HFF-Myc (cell line): ENCODE measurements around the gene TESK2.

Experiments
- DNase-seq: peaks from one replicate; pipeline ENCODE4 v3.0.0-alpha.2; 2011; ENCODE audit warnings: low read depth; ENCODE audit errors: extremely low read depth
- H3K4me3 ChIP-seq: replicated peaks from 2 replicates; pipeline ENCODE4 v1.5.1; 2011; ENCODE audit warnings: low read depth, mild to moderate bottlenecking, control low read depth, low read length
- TF ChIP-seq, protein P1 (sequence below): IDR thresholded peaks from 2 replicates; pipeline ENCODE4 v1.5.1; 2012; ENCODE audit warnings: mild to moderate bottlenecking, low read depth, low read length, control low read depth; ENCODE audit errors: missing control alignments

TESK2 gene

DNA sequence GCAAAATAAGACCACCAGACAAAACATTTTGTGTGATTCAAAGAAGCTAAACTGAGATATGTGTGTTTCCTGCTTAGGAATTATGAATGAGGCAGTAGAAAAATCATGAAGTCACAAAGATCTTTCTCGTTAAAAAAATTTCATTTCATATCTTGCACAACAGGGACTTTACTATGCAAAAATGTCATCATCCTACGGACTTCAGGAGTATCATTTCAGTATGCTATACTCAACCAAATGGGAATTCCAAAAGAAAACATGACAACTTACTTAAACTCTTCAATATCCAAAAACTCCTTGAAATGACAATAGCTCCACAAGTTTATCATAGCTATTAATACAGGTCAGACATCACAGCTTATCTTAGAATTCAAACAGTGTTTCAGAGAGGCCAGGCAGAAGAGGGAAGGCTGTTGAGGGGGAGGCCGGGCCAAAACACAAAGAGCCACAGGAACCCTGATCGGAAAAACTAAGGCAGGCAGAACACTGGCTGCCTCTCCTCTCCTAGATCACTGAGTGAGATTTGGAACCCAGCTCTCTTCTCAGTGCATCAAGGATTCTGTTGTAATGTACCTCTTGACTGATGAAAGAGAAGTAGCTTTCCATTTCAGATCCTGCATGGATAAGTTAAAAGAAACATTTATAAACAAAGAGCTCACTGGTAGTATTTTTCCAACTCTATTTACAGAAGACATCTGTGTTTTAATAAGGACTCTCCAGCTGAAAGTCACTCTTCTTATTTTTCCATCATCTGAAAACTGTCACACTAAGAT, 66.9 kb downstream of the TESK2 start:
- H3K4me3 ChIP-seq, result no peak overlapping the region
- no peak for DNase-seq
- TF ChIP-seq, protein P1, sequence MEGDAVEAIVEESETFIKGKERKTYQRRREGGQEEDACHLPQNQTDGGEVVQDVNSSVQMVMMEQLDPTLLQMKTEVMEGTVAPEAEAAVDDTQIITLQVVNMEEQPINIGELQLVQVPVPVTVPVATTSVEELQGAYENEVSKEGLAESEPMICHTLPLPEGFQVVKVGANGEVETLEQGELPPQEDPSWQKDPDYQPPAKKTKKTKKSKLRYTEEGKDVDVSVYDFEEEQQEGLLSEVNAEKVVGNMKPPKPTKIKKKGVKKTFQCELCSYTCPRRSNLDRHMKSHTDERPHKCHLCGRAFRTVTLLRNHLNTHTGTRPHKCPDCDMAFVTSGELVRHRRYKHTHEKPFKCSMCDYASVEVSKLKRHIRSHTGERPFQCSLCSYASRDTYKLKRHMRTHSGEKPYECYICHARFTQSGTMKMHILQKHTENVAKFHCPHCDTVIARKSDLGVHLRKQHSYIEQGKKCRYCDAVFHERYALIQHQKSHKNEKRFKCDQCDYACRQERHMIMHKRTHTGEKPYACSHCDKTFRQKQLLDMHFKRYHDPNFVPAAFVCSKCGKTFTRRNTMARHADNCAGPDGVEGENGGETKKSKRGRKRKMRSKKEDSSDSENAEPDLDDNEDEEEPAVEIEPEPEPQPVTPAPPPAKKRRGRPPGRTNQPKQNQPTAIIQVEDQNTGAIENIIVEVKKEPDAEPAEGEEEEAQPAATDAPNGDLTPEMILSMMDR, result no peak

DNA sequence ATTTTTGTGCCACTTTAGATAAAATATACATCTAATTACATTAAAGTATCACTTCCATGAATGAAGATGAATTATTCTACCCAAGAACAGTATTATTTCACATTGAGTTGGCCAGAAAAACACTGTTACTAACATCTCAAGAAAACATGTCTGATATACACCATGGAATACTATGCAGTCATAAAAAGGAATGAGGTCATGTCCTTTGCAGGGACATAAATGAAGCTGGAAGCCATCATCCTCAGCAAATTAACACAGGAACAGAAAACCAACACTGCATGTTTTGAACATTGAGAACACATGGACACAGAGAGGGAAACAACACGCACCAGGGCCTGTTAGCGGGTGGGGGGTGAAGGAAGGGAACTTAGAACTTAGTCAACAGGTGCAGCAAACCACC, 69.0 kb downstream of the TESK2 start:
- H3K4me3 ChIP-seq, result no peak overlapping the region
- TF ChIP-seq, protein P1, result no peak
- DNase-seq, result no peak

DNA sequence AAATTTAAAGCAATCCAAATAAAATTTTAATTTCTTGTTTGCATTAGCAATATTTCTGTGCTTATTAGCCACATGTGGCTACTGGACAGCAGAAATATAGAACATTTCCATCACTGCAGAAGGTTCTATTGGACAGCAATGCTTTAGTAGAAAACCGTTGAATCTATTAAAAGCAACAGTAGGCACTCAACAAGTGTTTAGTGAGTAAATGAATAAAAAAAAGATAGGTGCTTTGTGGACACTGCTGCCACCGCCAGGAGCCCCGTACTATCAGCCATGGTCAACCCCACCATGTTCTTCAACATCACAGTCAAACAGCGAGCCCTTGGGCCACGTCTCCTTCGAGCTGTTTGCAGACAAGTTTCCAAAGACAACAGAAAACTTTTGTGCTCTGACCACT, 76.2 kb downstream of the TESK2 start:
- no peak overlapping the region for H3K4me3 ChIP-seq
- TF ChIP-seq, protein P1, result no peak
- DNase-seq, result no peak

DNA sequence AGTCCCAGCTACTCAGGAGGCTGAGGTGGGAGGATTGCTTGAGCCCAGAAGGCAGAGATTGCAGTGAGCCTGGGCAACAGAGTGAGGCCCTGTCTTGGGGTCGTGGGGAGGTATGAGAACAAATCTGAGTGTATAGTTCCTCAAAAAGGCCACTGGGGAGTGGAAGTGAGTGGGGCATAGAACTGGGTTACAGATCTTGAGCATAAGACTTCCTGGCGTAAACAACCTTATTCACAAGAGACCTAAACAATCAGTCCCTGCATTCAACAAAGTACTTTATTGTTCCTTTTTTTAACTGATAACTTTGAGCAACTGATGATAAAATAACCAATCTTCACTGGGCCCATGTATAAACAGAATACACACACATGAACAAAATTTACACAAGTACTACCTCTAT, 78.1 kb downstream of the TESK2 start:
- H3K4me3 ChIP-seq, result no peak overlapping the region
- DNase-seq, result no peak
- TF ChIP-seq, protein P1, result no peak

DNA sequence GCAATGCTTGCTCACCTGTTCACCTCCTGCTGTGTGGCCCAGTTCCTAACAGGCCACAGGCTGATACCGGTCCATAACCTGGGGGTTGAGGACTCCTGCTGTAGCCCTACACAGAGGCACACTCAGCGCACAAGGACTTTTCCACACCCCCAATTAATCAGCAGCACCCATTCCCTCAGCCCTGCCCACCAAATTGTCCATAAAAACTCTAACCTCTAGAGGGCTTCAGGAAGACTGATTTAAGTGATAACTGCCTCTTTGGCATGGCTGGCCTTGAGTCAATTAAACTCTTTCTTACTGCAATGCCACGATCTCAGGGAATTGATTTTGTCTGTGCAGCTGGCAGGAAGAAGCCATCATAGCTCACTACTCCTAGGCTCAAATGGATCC, 79.5 kb downstream of the TESK2 start:
- no peak overlapping the region for H3K4me3 ChIP-seq
- TF ChIP-seq, protein P1, result no peak
- no peak for DNase-seq

DNA sequence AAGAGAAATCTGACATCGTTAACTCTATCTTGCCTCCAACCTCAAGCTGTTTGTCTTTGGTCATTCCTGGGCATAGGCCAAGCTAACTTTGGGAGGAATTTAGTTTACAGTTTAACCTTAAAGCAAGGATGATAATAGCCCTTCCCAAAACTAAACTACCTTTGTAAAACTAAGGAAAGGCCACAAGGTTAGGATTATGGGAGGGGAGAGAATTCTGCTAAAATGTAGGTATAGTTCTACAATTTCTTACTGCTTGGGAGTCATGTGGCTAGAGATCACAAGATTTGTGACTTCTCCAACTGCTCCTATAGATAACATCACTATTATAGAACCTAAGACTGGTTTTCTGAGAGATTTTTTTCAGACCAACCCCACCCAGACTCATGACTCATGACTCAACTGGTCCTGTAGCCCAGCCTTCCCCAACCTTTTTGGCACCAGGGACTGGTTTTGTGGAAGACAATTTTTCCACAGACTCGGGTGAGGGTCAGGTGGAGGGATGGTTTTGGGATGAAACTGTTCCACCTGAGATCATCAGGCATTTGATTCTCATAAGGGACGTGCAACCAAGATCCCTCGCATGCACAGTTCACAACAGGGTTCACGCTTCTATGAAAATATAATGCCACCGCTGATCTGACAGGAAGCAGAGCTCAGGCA, 80.0 kb downstream of the TESK2 start:
- no peak overlapping the region for H3K4me3 ChIP-seq
- no peak for DNase-seq
- TF ChIP-seq, protein P1, result no peak
